IPS-15b (cell line): ENCODE results near the gene RSPH6A.
A peak's percentile ranks its signal among the peaks of the same experiment; 100 is the strongest.

ENCODE experiments used
- H3K27me3 ChIP-seq: one replicate; pipeline ENCODE4 v1.6.1; 2013; ENCODE audit warnings: low read length; ENCODE audit not compliant: control insufficient read depth, insufficient read depth
- H3K36me3 ChIP-seq: one replicate; pipeline ENCODE4 v1.6.1; 2013; ENCODE audit warnings: low read length; ENCODE audit not compliant: control insufficient read depth, insufficient read depth
- H3K4me1 ChIP-seq: one replicate; pipeline ENCODE4 v1.6.1; 2013; ENCODE audit warnings: mild to moderate bottlenecking, low read length; ENCODE audit not compliant: control insufficient read depth, insufficient read depth
- H3K4me3 ChIP-seq: one replicate; pipeline ENCODE4 v1.5.1; 2013; ENCODE audit warnings: low read depth, low read length
- H3K9ac ChIP-seq: one replicate; pipeline ENCODE4 v1.6.1; 2013; ENCODE audit warnings: low read depth, mild to moderate bottlenecking, low read length
- H3K9me3 ChIP-seq: one replicate; pipeline ENCODE4 v1.6.1; 2013; ENCODE audit warnings: mild to moderate bottlenecking, low read length; ENCODE audit not compliant: control insufficient read depth, insufficient read depth

Gene RSPH6A

DNA sequence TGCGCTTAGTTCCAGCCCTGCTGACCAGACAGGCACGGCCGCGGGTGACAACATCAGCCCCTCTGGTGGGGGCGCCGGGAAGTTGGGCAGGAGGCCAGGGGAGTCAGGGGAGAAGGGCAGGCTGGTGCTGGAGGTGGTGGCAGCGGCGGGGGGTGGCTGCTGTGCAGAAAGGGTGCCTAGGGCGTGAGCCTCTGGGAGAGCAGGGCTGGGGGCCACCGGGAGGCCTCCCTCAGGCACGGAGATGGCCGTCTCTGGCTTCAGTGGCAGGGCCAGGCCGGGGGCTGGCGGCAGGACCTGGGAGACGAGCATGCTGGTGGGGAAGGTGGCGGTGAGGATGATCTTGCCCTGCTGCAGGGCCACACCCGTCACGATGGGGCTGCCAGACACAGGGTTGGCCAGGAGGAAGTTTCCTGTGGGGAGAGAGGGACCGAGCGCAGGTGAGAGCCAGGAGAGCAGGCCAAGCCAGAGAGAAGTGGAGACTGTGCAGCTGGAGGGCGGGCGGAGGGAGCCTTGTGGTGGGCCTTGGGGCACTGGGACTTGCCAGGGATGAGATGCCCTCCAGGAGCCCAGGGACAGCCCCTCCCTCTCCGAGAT lies 49.3 kb downstream of the RSPH6A start:
- H3K36me3 ChIP-seq = peaks cover 3% of the 10 kb centered on the region
- no peak overlapping the region for H3K4me3 ChIP-seq
- no peaks in the 10 kb centered on the region for H3K27me3 ChIP-seq
- no peak overlapping the region for H3K9ac ChIP-seq
- H3K9me3 ChIP-seq = no peaks in the 10 kb centered on the region
- peaks cover 8% of the 10 kb centered on the region for H3K4me1 ChIP-seq

DNA sequence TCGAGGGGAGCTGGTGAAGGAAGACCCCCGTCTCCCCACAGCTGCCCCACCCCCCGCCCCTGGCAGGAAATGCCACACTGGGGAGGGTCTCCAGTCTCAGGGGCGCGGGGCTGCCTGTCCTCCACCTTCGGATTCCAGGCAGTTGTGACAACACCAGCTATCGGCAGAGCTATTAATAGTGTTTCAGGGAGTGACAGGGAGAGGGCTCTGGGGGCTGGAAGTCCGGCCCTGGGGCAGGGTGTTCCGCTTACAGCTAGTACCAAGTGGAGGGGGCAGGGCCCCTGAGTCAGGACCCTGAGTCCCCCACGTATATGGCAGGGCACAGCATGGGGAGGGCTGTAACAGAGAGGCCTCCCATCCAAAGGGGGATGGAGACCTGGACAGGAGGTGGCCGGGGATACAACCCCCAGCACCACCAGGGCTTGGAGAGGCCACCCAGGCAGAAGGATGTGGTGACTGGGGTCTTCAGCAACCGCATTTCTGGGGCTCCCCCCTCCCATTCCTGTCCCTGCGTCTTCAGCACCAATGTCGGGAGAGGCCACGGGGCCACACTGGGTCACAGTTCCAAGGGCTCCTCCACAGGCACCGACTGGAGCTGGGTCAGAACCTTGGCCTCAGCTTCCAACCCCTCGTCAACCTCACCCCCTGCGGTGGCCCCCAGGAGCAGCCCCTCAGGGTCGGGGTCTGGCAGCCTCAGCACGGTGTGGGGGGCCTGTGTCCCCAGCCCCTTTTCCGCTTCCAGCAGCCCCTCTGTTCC lies 50.0 kb downstream of the RSPH6A start:
- Histone ChIP-seq H3K36me3 (peaks cover 3% of the 10 kb centered on the region), H3K9me3 (no peaks in the 10 kb centered on the region), H3K4me3 (no peak overlapping the region), H3K4me1 (peaks cover 8% of the 10 kb centered on the region), H3K9ac (no peak overlapping the region), H3K27me3 (no peaks in the 10 kb centered on the region)

GRCh38 chr19:45764475-45764874 lies 50.6 kb downstream of the RSPH6A start:
- Histone ChIP-seq H3K9me3 (no peaks in the 10 kb centered on the region), H3K4me1 (peaks cover 8% of the 10 kb centered on the region), H3K9ac (no peak overlapping the region), H3K36me3 (peaks cover 3% of the 10 kb centered on the region), H3K27me3 (no peaks in the 10 kb centered on the region), H3K4me3 (no peak overlapping the region)

DNA sequence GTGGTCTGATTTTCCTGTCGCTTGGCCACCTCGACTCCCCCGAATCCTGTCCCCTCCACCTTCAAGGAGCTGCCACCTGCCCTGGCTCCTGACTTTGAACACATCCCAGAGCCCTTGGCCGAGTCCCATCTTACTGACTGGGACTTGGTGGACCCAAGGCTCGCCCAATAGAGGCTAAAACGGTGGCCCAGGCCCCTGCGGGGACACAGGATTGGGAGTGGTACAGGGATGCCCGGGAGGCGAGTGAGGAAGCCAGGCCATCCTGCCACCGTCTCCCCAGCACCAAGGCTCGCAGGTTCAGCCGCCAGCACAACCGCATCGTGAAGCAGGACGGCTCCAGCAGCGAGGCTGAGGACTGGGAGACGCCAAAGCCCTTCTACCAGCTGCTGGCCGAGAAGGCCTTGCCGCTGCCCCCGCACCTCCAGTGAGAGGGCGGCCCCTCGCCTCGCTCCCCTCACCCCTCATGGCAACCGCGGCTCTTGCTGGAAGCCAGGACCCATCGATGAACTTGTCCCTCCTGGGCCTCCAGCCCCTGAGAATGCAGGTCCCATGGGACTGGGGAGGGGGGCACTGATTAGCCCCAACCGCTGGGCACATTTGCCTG lies 51.3 kb downstream of the RSPH6A start:
- no peaks in the 10 kb centered on the region for H3K9me3 ChIP-seq
- H3K36me3 ChIP-seq = peaks cover 3% of the 10 kb centered on the region
- H3K9ac ChIP-seq = peak overlapping the region; percentile 54
- peaks cover 8% of the 10 kb centered on the region for H3K4me1 ChIP-seq
- H3K27me3 ChIP-seq = no peaks in the 10 kb centered on the region
- no peak overlapping the region for H3K4me3 ChIP-seq

- Histone ChIP-seq H3K27me3 (no peaks in the 10 kb centered on the region), H3K36me3 (peaks cover 3% of the 10 kb centered on the region), H3K9me3 (no peaks in the 10 kb centered on the region), H3K9ac (peak overlapping the region; percentile 54), H3K4me1 (peaks cover 8% of the 10 kb centered on the region), H3K4me3 (no peak overlapping the region)
Observed at GRCh38 chr19:45762870-45763631, 52.1 kb downstream of the RSPH6A start.

- H3K27me3 ChIP-seq = no peaks in the 10 kb centered on the region
- no peak overlapping the region for H3K9ac ChIP-seq
- peaks cover 3% of the 10 kb centered on the region for H3K36me3 ChIP-seq
- no peaks in the 10 kb centered on the region for H3K9me3 ChIP-seq
- H3K4me1 ChIP-seq = peaks cover 8% of the 10 kb centered on the region
- H3K4me3 ChIP-seq = no peak overlapping the region
Observed at GRCh38 chr19:45761714-45762113, 53.4 kb downstream of the RSPH6A start.

GRCh38 chr19:45758921-45759320 lies 56.2 kb downstream of the RSPH6A start:
- Histone ChIP-seq H3K4me1 (no peaks in the 10 kb centered on the region), H3K9me3 (no peaks in the 10 kb centered on the region), H3K4me3 (no peak overlapping the region), H3K36me3 (no peaks in the 10 kb centered on the region), H3K9ac (no peak overlapping the region), H3K27me3 (no peaks in the 10 kb centered on the region)

DNA sequence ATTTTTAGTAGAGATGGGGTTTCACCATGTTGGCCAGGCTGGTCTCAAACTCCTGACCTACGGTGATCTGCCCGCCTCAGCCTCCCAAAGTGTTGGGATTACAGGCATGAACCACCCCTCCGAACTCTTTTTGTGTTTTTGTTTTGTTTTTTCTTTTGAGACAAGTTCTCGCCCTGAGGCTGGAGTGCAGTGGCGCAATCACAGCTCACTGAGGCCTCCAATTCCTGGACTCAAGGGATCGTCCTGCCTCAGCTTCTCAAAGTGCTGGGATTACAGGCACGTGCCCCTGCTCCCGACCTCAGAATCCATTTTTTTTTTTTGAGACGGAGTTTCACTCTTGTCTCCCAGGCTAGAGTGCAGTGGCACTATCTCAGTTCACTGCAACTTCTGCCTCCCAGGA lies 57.4 kb downstream of the RSPH6A start:
- Histone ChIP-seq H3K9ac (no peak overlapping the region), H3K4me1 (no peaks in the 10 kb centered on the region), H3K9me3 (no peaks in the 10 kb centered on the region), H3K27me3 (no peaks in the 10 kb centered on the region), H3K4me3 (no peak overlapping the region), H3K36me3 (no peaks in the 10 kb centered on the region)

- Histone ChIP-seq H3K9me3 (no peaks in the 10 kb centered on the region), H3K9ac (no peak overlapping the region), H3K36me3 (no peaks in the 10 kb centered on the region), H3K4me1 (no peaks in the 10 kb centered on the region), H3K27me3 (no peaks in the 10 kb centered on the region), H3K4me3 (no peak overlapping the region)
Observed at GRCh38 chr19:45754323-45754722, 60.8 kb downstream of the RSPH6A start.

GRCh38 chr19:45753548-45753947 lies 61.6 kb downstream of the RSPH6A start:
- Histone ChIP-seq H3K4me1 (no peaks in the 10 kb centered on the region), H3K4me3 (no peak overlapping the region), H3K9me3 (no peaks in the 10 kb centered on the region), H3K27me3 (no peaks in the 10 kb centered on the region), H3K36me3 (no peaks in the 10 kb centered on the region), H3K9ac (no peak overlapping the region)

- Histone ChIP-seq H3K4me3 (no peak overlapping the region), H3K27me3 (no peaks in the 10 kb centered on the region), H3K9me3 (no peaks in the 10 kb centered on the region), H3K4me1 (no peaks in the 10 kb centered on the region), H3K9ac (no peak overlapping the region), H3K36me3 (no peaks in the 10 kb centered on the region)
Observed at GRCh38 chr19:45752639-45753038, 62.5 kb downstream of the RSPH6A start.
